Measurements from ENCODE around the gene REXO5. TPM values are rescaled to one million over a fixed set of nuclear protein-coding genes. Genes with fewer than 3 reads are reported as not detected.

REXO5 gene
- total and polyA plus RNA-seq, 2 of the 13 experiments (the other 11 are each of a cell fraction or from before 2014, with no cell fraction given): 5.9 to 13.1 TPM

- Histone ChIP-seq H3K9ac (ENCODE audit: insufficient read depth, low read depth, low read length) (no peak overlapping the region), H4K20me1 (ENCODE audit: insufficient read depth, low read length) (no peaks in the 10 kb centered on the region), H3K4me1 (ENCODE audit: insufficient read depth, low read length) (no peaks in the 10 kb centered on the region), H3K79me2 (ENCODE audit: insufficient read depth, low read length) (no peaks in the 10 kb centered on the region), H3K36me3 (replicated peaks in 1 of 2; ENCODE audit: control insufficient read depth in 1 of 2, insufficient read depth in 2 of 2, low read length in 2 of 2) (peaks cover 11 to 46% of the 10 kb centered on the region in 2 experiments), H3K27ac (ENCODE audit: extremely low read length, insufficient read depth, low read length) (no peak overlapping the region), H3K4me2 (ENCODE audit: low read depth, low read length) (no peak overlapping the region), H3K4me3 (replicated peaks in 1 of 3; ENCODE audit: insufficient read depth in 1 of 3, low read depth in 2 of 3, low read length in 3 of 3) (no peak overlapping the region), H3K9me3 (ENCODE audit: low read length) (no peaks in the 10 kb centered on the region; the same call in 1 of the 2 replicates), H3K27me3 (ENCODE audit: control insufficient read depth in 1 of 2, insufficient read depth in 2 of 2, low read length in 2 of 2) (no peaks in the 10 kb centered on the region), H2AFZ (ENCODE audit: low read length) (no peak overlapping the region)
- ATAC-seq: no peak
- no peak for FAIRE-seq
- ChIA-PET POLR2A (no interaction called here), CTCF (ENCODE audit: low intra/inter-chr PET ratio, low total read pairs) (no interaction called here)
- DNase-seq (ENCODE audit: low spot score): no peak
- no peak for TF ChIP-seq TEAD3 (CRISPR knock-in tag; optimal IDR thresholded peaks at IDR 0.05; ENCODE audit: borderline replicate concordance)
- no peak for TF ChIP-seq ZNF792 (CRISPR knock-in tag; IDR thresholded peaks at IDR 0.05)
- no peak for TF ChIP-seq PHF20 (CRISPR knock-in tag; IDR thresholded peaks at IDR 0.05)
- TF ChIP-seq SIX1 (CRISPR knock-in tag; IDR thresholded peaks at IDR 0.05; ENCODE audit: borderline replicate concordance): no peak
- TF ChIP-seq, protein P1, sequence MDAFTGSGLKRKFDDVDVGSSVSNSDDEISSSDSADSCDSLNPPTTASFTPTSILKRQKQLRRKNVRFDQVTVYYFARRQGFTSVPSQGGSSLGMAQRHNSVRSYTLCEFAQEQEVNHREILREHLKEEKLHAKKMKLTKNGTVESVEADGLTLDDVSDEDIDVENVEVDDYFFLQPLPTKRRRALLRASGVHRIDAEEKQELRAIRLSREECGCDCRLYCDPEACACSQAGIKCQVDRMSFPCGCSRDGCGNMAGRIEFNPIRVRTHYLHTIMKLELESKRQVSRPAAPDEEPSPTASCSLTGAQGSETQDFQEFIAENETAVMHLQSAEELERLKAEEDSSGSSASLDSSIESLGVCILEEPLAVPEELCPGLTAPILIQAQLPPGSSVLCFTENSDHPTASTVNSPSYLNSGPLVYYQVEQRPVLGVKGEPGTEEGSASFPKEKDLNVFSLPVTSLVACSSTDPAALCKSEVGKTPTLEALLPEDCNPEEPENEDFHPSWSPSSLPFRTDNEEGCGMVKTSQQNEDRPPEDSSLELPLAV (CRISPR knock-in tag; conservative IDR thresholded peaks at IDR 0.05; ENCODE audit: low read depth): no peak
- TF ChIP-seq TOPORS (CRISPR knock-in tag; IDR thresholded peaks at IDR 0.05): no peak
- TF ChIP-seq HHEX (CRISPR knock-in tag; IDR thresholded peaks at IDR 0.05): no peak
- no peak for TF ChIP-seq NBN (conservative IDR thresholded peaks at IDR 0.05)
- TF ChIP-seq SCMH1 (CRISPR knock-in tag; IDR thresholded peaks at IDR 0.05; ENCODE audit: borderline replicate concordance): no peak
- no peak for TF ChIP-seq GZF1 (CRISPR knock-in tag; IDR thresholded peaks at IDR 0.05)
- no peak for TF ChIP-seq ZNF703 (CRISPR knock-in tag; IDR thresholded peaks at IDR 0.05; ENCODE audit: borderline replicate concordance)
- no peak for TF ChIP-seq IRF1 (CRISPR knock-in tag; IDR thresholded peaks at IDR 0.05; ENCODE audit: low read depth)
- no peak for TF ChIP-seq MIER2 (CRISPR knock-in tag; IDR thresholded peaks at IDR 0.05)
- no peak for TF ChIP-seq TRIM24 (CRISPR knock-in tag; IDR thresholded peaks at IDR 0.05)
- 76% methylated on average over 1 of the region's 1 CpG for WGBS (ENCODE audit: low lambda C conversion rate)
- in situ Hi-C loops (cut with HindIII; ENCODE audit: extremely low pct_ligation_motif_present, low pct_unique_long_range_greater_than_20kb) (no loop called here), intact Hi-C loops (cut with micrococcal nuclease; ENCODE audit: unreplicated experiment) (no loop called here)
- BruUV-seq (replicated peaks): no TSS peak
Observed at GRCh38 chr16:20838240-20838639, 31.9 kb downstream of the REXO5 start.

Data from HepG2 (cell line).